A673 (cell line): ENCODE measurements around the gene ZHX3. TPM values are rescaled to one million over a fixed set of nuclear protein-coding genes. Genes with fewer than 3 reads are reported as not detected.
A peak's percentile ranks its signal among the peaks of the same experiment; 100 is the strongest.

ENCODE experiments used
- BruUV-seq: library from RNA; stranded (reverse); fragments of 400-500 nt; replicated peaks from 2 replicates; lab custom pipeline; 2021; lab: Mats Ljungman, UMichigan
- CTCF ChIA-PET: fragments of 300-600 bp; sonication (Branson Sonifier 250); formaldehyde crosslinking; loops from one replicate; lab custom pipeline; 2022; ENCODE audit warnings: antibody characterized with exemption; lab: Charles Lee
- POLR2A ChIA-PET: fragments of 300-600 bp; sonication (Branson Sonifier 250); formaldehyde crosslinking; loops from one replicate; lab custom pipeline; 2022; ENCODE audit warnings: antibody characterized with exemption; ENCODE audit not compliant: low non-redundant PET; lab: Charles Lee
- DNase-seq: peaks from one replicate; pipeline ENCODE4 v3.0.0-alpha.2; 2015; ENCODE audit warnings: low spot score
- H3K27ac ChIP-seq: fragments of 200-600 bp; sonication (generic); 2 replicates; pipeline ENCODE4 v1.5.1; 2016; ENCODE audit warnings: mixed run types, low read depth, mild to moderate bottlenecking, mixed read lengths, antibody characterized with exemption, low read length; ENCODE audit not compliant: poor library complexity, severe bottlenecking
- H3K27me3 ChIP-seq: fragments of 200-600 bp; sonication (generic); replicated peaks from 2 replicates; pipeline ENCODE4 v1.6.1; 2017; ENCODE audit warnings: mixed run types, low read depth, mild to moderate bottlenecking, mixed read lengths, antibody characterized with exemption, low read length; ENCODE audit not compliant: insufficient read depth, poor library complexity
- H3K36me3 ChIP-seq: fragments of 200-600 bp; sonication (generic); 2 replicates; pipeline ENCODE4 v1.6.1; 2016; ENCODE audit warnings: mixed run types, mild to moderate bottlenecking, mixed read lengths, antibody characterized with exemption, low read length; ENCODE audit not compliant: insufficient read depth, poor library complexity, severe bottlenecking
- H3K4me1 ChIP-seq: fragments of 200-600 bp; sonication (generic); 2 replicates; pipeline ENCODE4 v1.6.1; 2017; ENCODE audit warnings: mixed run types, mild to moderate bottlenecking, mixed read lengths, antibody characterized with exemption, low read length; ENCODE audit not compliant: insufficient read depth, poor library complexity, severe bottlenecking
- H3K4me3 ChIP-seq: fragments of 200-600 bp; sonication (generic); 2 replicates; pipeline ENCODE4 v1.5.1; 2016; ENCODE audit warnings: low read depth, mixed run types, mild to moderate bottlenecking, mixed read lengths, low read length; ENCODE audit not compliant: poor library complexity, severe bottlenecking
- H3K9me3 ChIP-seq: fragments of 200-600 bp; sonication (generic); 2 replicates; pipeline ENCODE4 v1.6.1; 2016; ENCODE audit warnings: mixed run types, low read depth, mild to moderate bottlenecking, mixed read lengths, antibody characterized with exemption, low read length; ENCODE audit not compliant: poor library complexity, severe bottlenecking
- CTCF ChIP-seq: fragments of 300-800, 200-600 bp; sonication (generic); conservative IDR thresholded peaks from 2 replicates; pipeline ENCODE4 v1.5.1; 2017; ENCODE audit warnings: low read depth, mild to moderate bottlenecking, antibody characterized with exemption, low read length, moderate library complexity, mixed read lengths
- EZH2 ChIP-seq: fragments of 200-600 bp; sonication (generic); IDR thresholded peaks from 2 replicates; pipeline ENCODE4 v1.6.1; 2017; ENCODE audit warnings: borderline replicate concordance, low read depth, mild to moderate bottlenecking, mixed read lengths, antibody characterized with exemption, low read length; ENCODE audit not compliant: poor library complexity, severe bottlenecking
- intact Hi-C: fragments of 100-400 bp; cut with micrococcal nuclease; formaldehyde crosslinking; loops from one replicate; pipeline ENCODE4 v1.10.0; 2022; ENCODE audit not compliant: unreplicated experiment
- total RNA-seq: library from RNA; stranded (reverse); gene quantifications from 2 replicates; pipeline ENCODE4 v1.2.3, GENCODE V29; 2021

The ZHX3 gene
- total RNA-seq, 1 experiment from 2014 or later = 14.0 TPM

GRCh38 chr20:41234546-41234945 lies 83.0 kb downstream of the ZHX3 start:
- no peak overlapping the region for H3K4me3 ChIP-seq
- intact Hi-C loops = loop anchor here (5.0 kb wide), 1 partner anchor 97 kb away; the partner anchor contains the start of gene PLCG1
- no peak for DNase-seq

GRCh38 chr20:41234041-41234440 lies 83.5 kb downstream of the ZHX3 start:
- intact Hi-C loops = loop anchor here (5.0 kb wide), 1 partner anchor 97 kb away; the partner anchor contains the start of gene PLCG1

More at GRCh38 chr20:41234546-41234945, 83.0 kb downstream of the ZHX3 start:
- Histone ChIP-seq H3K36me3 (no peaks in the 10 kb centered on the region), H3K27ac (no peak overlapping the region), H3K4me1 (peaks cover 14% of the 10 kb centered on the region), H3K27me3 (no peaks in the 10 kb centered on the region), H3K9me3 (no peaks in the 10 kb centered on the region)
- CTCF ChIA-PET = no interaction called here
- POLR2A ChIA-PET = no interaction called here
- no peak for TF ChIP-seq CTCF
- no peak for TF ChIP-seq EZH2
- BruUV-seq = no TSS peak

GRCh38 chr20:41232973-41233926 lies 84.3 kb downstream of the ZHX3 start:
- TF ChIP-seq EZH2 (no peak), CTCF (no peak)
- H3K27ac ChIP-seq = no peak overlapping the region
- ChIA-PET POLR2A (no interaction called here), CTCF (interaction anchor here (0.9 to 1.8 kb wide), 7 partner anchors 58 to 270 kb away, joined by 3 to 10 read pairs (median 4); partner anchors contain the start of gene LPIN3)
- DNase-seq = no peak
- peak overlapping the region; percentile 31 for H3K4me3 ChIP-seq
- intact Hi-C loops = loop anchor here (1.0 to 5.0 kb wide), 3 partner anchors 60 to 265 kb away; partner anchors contain the start of gene PLCG1
- H3K9me3 ChIP-seq = no peaks in the 10 kb centered on the region
- peaks cover 24% of the 10 kb centered on the region for H3K4me1 ChIP-seq
- H3K36me3 ChIP-seq = no peaks in the 10 kb centered on the region
- no TSS peak for BruUV-seq
- H3K27me3 ChIP-seq = no peaks in the 10 kb centered on the region

More at GRCh38 chr20:41234041-41234440, 83.5 kb downstream of the ZHX3 start:
- Histone ChIP-seq H3K4me1 (peaks cover 19% of the 10 kb centered on the region), H3K36me3 (no peaks in the 10 kb centered on the region), H3K9me3 (no peaks in the 10 kb centered on the region), H3K27ac (no peak overlapping the region), H3K4me3 (no peak overlapping the region), H3K27me3 (no peaks in the 10 kb centered on the region)
- no peak for DNase-seq
- no TSS peak for BruUV-seq
- TF ChIP-seq EZH2 (no peak), CTCF (no peak)
- ChIA-PET CTCF (no interaction called here), POLR2A (no interaction called here)
